ENCODE measurements around the gene SPACDR. TPM values are rescaled to one million over a fixed set of nuclear protein-coding genes. Genes with fewer than 3 reads are reported as not detected.
A peak's percentile ranks its signal among the peaks of the same experiment; 100 is the strongest.

SPACDR gene
- total RNA-seq, 1 donor from 2014 or later: 2.5 TPM

- Histone ChIP-seq H3K9me3 (ENCODE audit: insufficient read depth, low read depth, low read length) (no peaks in the 10 kb centered on the region), H3K27me3 (ENCODE audit: insufficient read depth, low read length) (peaks cover 44% of the 10 kb centered on the region), H3K4me2 (ENCODE audit: low read length) (peak overlapping the region; percentile 24), H3K27ac (ENCODE audit: low read depth, low read length) (no peak overlapping the region), H3K9ac (ENCODE audit: low read length) (peak overlapping the region; percentile 8), H3K36me3 (ENCODE audit: insufficient read depth, low read length) (no peaks in the 10 kb centered on the region), H2AFZ (ENCODE audit: low read depth, low read length) (no peak overlapping the region), H4K20me1 (ENCODE audit: insufficient read depth, low read length) (peaks cover 4% of the 10 kb centered on the region), H3K4me3 (ENCODE audit: insufficient read depth, low read depth, low read length) (no peak overlapping the region), H3K4me1 (ENCODE audit: insufficient read depth, low read length) (peaks cover 12% of the 10 kb centered on the region), H3K79me2 (ENCODE audit: insufficient read depth, low read length) (no peaks in the 10 kb centered on the region)
- H3K4me1 Mint-ChIP-seq (ENCODE audit: low read depth, unreplicated experiment): peaks cover 7% of the 10 kb centered on the region
- no peak overlapping the region for H3K4me3 Mint-ChIP-seq (ENCODE audit: unreplicated experiment)
- no peak for FAIRE-seq
- no peaks in the 10 kb centered on the region for H3K9me3 Mint-ChIP-seq (ENCODE audit: unreplicated experiment)
- no peak overlapping the region for H3K27ac Mint-ChIP-seq (ENCODE audit: unreplicated experiment)
- peaks cover 9% of the 10 kb centered on the region for H3K27me3 Mint-ChIP-seq (ENCODE audit: low read depth, unreplicated experiment)
- H3K36me3 Mint-ChIP-seq (ENCODE audit: low read depth, unreplicated experiment): no peaks in the 10 kb centered on the region
- TF ChIP-seq, protein P1, sequence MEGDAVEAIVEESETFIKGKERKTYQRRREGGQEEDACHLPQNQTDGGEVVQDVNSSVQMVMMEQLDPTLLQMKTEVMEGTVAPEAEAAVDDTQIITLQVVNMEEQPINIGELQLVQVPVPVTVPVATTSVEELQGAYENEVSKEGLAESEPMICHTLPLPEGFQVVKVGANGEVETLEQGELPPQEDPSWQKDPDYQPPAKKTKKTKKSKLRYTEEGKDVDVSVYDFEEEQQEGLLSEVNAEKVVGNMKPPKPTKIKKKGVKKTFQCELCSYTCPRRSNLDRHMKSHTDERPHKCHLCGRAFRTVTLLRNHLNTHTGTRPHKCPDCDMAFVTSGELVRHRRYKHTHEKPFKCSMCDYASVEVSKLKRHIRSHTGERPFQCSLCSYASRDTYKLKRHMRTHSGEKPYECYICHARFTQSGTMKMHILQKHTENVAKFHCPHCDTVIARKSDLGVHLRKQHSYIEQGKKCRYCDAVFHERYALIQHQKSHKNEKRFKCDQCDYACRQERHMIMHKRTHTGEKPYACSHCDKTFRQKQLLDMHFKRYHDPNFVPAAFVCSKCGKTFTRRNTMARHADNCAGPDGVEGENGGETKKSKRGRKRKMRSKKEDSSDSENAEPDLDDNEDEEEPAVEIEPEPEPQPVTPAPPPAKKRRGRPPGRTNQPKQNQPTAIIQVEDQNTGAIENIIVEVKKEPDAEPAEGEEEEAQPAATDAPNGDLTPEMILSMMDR (IDR thresholded peaks at IDR 0.05; ENCODE audit: insufficient read depth, low read depth, low read length): peak; percentile 71
- no peak for TF ChIP-seq EZH2 (IDR thresholded peaks at IDR 0.05; ENCODE audit: insufficient read depth, low read length)
- peak; percentile 62 for DNase-seq (ENCODE audit: low read depth)
Measured at GRCh38 chr7:100407285-100408180, 56.5 kb downstream of the SPACDR start.

- TF ChIP-seq EZH2 (IDR thresholded peaks at IDR 0.05; ENCODE audit: insufficient read depth, low read length): no peak
- TF ChIP-seq, protein P1 (IDR thresholded peaks at IDR 0.05; ENCODE audit: insufficient read depth, low read depth, low read length): no peak
- DNase-seq (ENCODE audit: low read depth): peak; percentile 79
- H3K9me3 Mint-ChIP-seq (ENCODE audit: unreplicated experiment): no peaks in the 10 kb centered on the region
- peaks cover 11% of the 10 kb centered on the region for H3K27me3 Mint-ChIP-seq (ENCODE audit: low read depth, unreplicated experiment)
- Histone ChIP-seq H3K79me2 (ENCODE audit: insufficient read depth, low read length) (no peaks in the 10 kb centered on the region), H3K9ac (ENCODE audit: low read length) (no peak overlapping the region), H4K20me1 (ENCODE audit: insufficient read depth, low read length) (peaks cover 4% of the 10 kb centered on the region), H3K4me2 (ENCODE audit: low read length) (peak overlapping the region; percentile 24), H3K27ac (ENCODE audit: low read depth, low read length) (no peak overlapping the region), H3K36me3 (ENCODE audit: insufficient read depth, low read length) (no peaks in the 10 kb centered on the region), H3K9me3 (ENCODE audit: insufficient read depth, low read depth, low read length) (no peaks in the 10 kb centered on the region), H3K4me1 (ENCODE audit: insufficient read depth, low read length) (peaks cover 12% of the 10 kb centered on the region), H3K27me3 (ENCODE audit: insufficient read depth, low read length) (peaks cover 44% of the 10 kb centered on the region), H3K4me3 (ENCODE audit: insufficient read depth, low read depth, low read length) (no peak overlapping the region), H2AFZ (ENCODE audit: low read depth, low read length) (no peak overlapping the region)
- no peak for FAIRE-seq
- H3K27ac Mint-ChIP-seq (ENCODE audit: unreplicated experiment): no peak overlapping the region
- H3K36me3 Mint-ChIP-seq (ENCODE audit: low read depth, unreplicated experiment): no peaks in the 10 kb centered on the region
- no peak overlapping the region for H3K4me3 Mint-ChIP-seq (ENCODE audit: unreplicated experiment)
- H3K4me1 Mint-ChIP-seq (ENCODE audit: low read depth, unreplicated experiment): peaks cover 7% of the 10 kb centered on the region
Measured at GRCh38 chr7:100406767-100407166, 57.3 kb downstream of the SPACDR start.

Other genes with a start within 250 kb of the SPACDR start
- not detected in 2 replicates for gene PVRIG, start 244.3 kb downstream of the SPACDR start, total RNA-seq
- not detected in 2 replicates for gene SPDYE3, start 156.6 kb downstream of the SPACDR start, total RNA-seq
- 19.9 and 21.1 TPM in 2 replicates for gene PILRB, start 106.1 kb downstream of the SPACDR start, total RNA-seq
- 2.3 and 3.0 TPM in 2 replicates for gene PILRA, start 90.8 kb downstream of the SPACDR start, total RNA-seq
- 2.1 and 2.6 TPM in 2 replicates for gene ZCWPW1, start 35.6 kb downstream of the SPACDR start, total RNA-seq
- 20.2 and 20.5 TPM in 2 replicates for gene MEPCE, start 34.4 kb downstream of the SPACDR start, total RNA-seq
- gene PPP1R35, start 27.8 kb downstream of the SPACDR start, total RNA-seq: 18.5 and 19.7 TPM in 2 replicates
- gene TSC22D4, start 15.0 kb upstream of the SPACDR start, total RNA-seq: 52.9 and 53.4 TPM in 2 replicates
- 2.5 and 2.6 TPM in 2 replicates for gene NYAP1, start 19.7 kb upstream of the SPACDR start, total RNA-seq
- gene AGFG2, start 74.9 kb upstream of the SPACDR start, total RNA-seq: 6.2 and 7.1 TPM in 2 replicates
- 1.4 and 1.9 TPM in 2 replicates for gene SAP25, start 109.6 kb upstream of the SPACDR start, total RNA-seq
- 52.7 and 62.5 TPM in 2 replicates for gene LRCH4, start 121.9 kb upstream of the SPACDR start, total RNA-seq
- gene FBXO24, start 122.1 kb upstream of the SPACDR start, total RNA-seq: 0.17 and 0.52 TPM in 2 replicates
- gene PCOLCE, start 138.1 kb upstream of the SPACDR start, total RNA-seq: 10.8 and 15.5 TPM in 2 replicates
- gene MOSPD3, start 148.3 kb upstream of the SPACDR start, total RNA-seq: 18.8 and 20.2 TPM in 2 replicates
- 0.26 and 0.50 TPM in 2 replicates for gene TFR2, start 177.3 kb upstream of the SPACDR start, total RNA-seq
- gene ACTL6B, start 192.2 kb upstream of the SPACDR start, total RNA-seq: not detected in 2 replicates
- gene GNB2, start 209.5 kb upstream of the SPACDR start, total RNA-seq: 270 and 274 TPM in 2 replicates
- gene GIGYF1, start 230.0 kb upstream of the SPACDR start, total RNA-seq: 21.3 and 23.2 TPM in 2 replicates
- 39.1 and 40.6 TPM in 2 replicates for gene POP7, start 241.9 kb upstream of the SPACDR start, total RNA-seq